Neural progenitor cell (in vitro differentiated cells): ENCODE results near the gene SMYD3. TPM values are rescaled to one million over a fixed set of nuclear protein-coding genes. Genes with fewer than 3 reads are reported as not detected.

Source experiments
- DNase-seq: peaks from one replicate; pipeline ENCODE4 v3.0.0-alpha.2; 2016; ENCODE audit warnings: low spot score
- H2AFZ ChIP-seq: fragments of 200-600 bp; sonication (generic); replicated peaks from 2 replicates; pipeline ENCODE4 v1.6.1; 2016; ENCODE audit warnings: antibody characterized with exemption
- H3F3A ChIP-seq: fragments of 200-600 bp; sonication (generic); 2 replicates; pipeline ENCODE4 v1.6.1; 2016; ENCODE audit warnings: antibody characterized with exemption, low read depth
- H3K27ac ChIP-seq: fragments of 200-600 bp; sonication (generic); 2 replicates; pipeline ENCODE4 v1.5.1; 2016; ENCODE audit warnings: mild to moderate bottlenecking
- H3K27me3 ChIP-seq: fragments of 200-600 bp; sonication (generic); 2 replicates; pipeline ENCODE4 v1.6.1; 2016; ENCODE audit warnings: mild to moderate bottlenecking, moderate library complexity
- H3K36me3 ChIP-seq: fragments of 200-600 bp; sonication (generic); 2 replicates; pipeline ENCODE4 v1.5.1; 2016
- H3K4me1 ChIP-seq: fragments of 200-600 bp; sonication (generic); 2 replicates; pipeline ENCODE4 v1.6.1; 2016; ENCODE audit warnings: mixed run types
- H3K4me2 ChIP-seq: fragments of 200-600 bp; sonication (generic); 2 replicates; pipeline ENCODE4 v1.6.1; 2016
- H3K4me3 ChIP-seq: fragments of 200-600 bp; sonication (generic); 2 replicates; pipeline ENCODE4 v1.5.1; 2016
- H3K79me2 ChIP-seq: fragments of 200-600 bp; sonication (generic); 2 replicates; pipeline ENCODE4 v1.6.1; 2016; ENCODE audit warnings: low read depth
- H3K9ac ChIP-seq: fragments of 200-600 bp; sonication (generic); 2 replicates; pipeline ENCODE4 v1.6.1; 2016
- H3K9me3 ChIP-seq: fragments of 200-600 bp; sonication (generic); 2 replicates; pipeline ENCODE4 v1.5.1; 2016; ENCODE audit warnings: low read depth
- H4K20me1 ChIP-seq: fragments of 200-600 bp; sonication (generic); 2 replicates; pipeline ENCODE4 v1.6.1; 2016; ENCODE audit warnings: low read depth
- H3K27ac Mint-ChIP-seq: 3 replicates; pipeline ENCODE4 v1.8.0; 2021; ENCODE audit warnings: mixed read lengths
- H3K27me3 Mint-ChIP-seq: 2 replicates; pipeline ENCODE4 v1.8.0; 2022; ENCODE audit warnings: low read depth, mild to moderate bottlenecking, inconsistent platforms, moderate library complexity, mixed read lengths; ENCODE audit not compliant: insufficient read depth
- H3K36me3 Mint-ChIP-seq: 3 replicates; pipeline ENCODE4 v1.8.0; 2021; ENCODE audit warnings: mixed read lengths
- H3K4me1 Mint-ChIP-seq: 3 replicates; pipeline ENCODE4 v1.8.0; 2021; ENCODE audit warnings: mixed read lengths
- H3K4me3 Mint-ChIP-seq: 3 replicates; pipeline ENCODE4 v1.8.0; 2021; ENCODE audit warnings: mild to moderate bottlenecking, moderate library complexity, mixed read lengths
- H3K9me3 Mint-ChIP-seq: 3 replicates; pipeline ENCODE4 v1.8.0; 2020; ENCODE audit warnings: mixed read lengths
- CTCF ChIP-seq: fragments of 200-600 bp; sonication (generic); IDR thresholded peaks from 2 replicates; pipeline ENCODE4 v1.5.1; 2017; ENCODE audit warnings: antibody characterized with exemption, mild to moderate bottlenecking
- EZH2 ChIP-seq: fragments of 200-600 bp; sonication (generic); IDR thresholded peaks from 2 replicates; pipeline ENCODE4 v1.6.1; 2017; ENCODE audit warnings: antibody characterized with exemption, mild to moderate bottlenecking, moderate library complexity
- EZH2phosphoT487 ChIP-seq: fragments of 200-600 bp; sonication (generic); IDR thresholded peaks from 2 replicates; pipeline ENCODE4 v1.6.1; 2017; ENCODE audit warnings: antibody characterized with exemption
- total RNA-seq: library from RNA; depleted of rRNA; stranded (reverse); fragments of >200 nt; gene quantifications from 2 replicates; pipeline ENCODE4 v1.2.3, GENCODE V29; 2015; ENCODE audit warnings: low replicate concordance

SMYD3 gene
- total RNA-seq, 1 donor from 2014 or later = 43.2 TPM

- H3K27ac Mint-ChIP-seq = no peak overlapping the region
- Histone ChIP-seq H3K4me1 (no peaks in the 10 kb centered on the region), H4K20me1 (no peaks in the 10 kb centered on the region), H2AFZ (no peak overlapping the region), H3K4me3 (no peak overlapping the region), H3K9ac (no peak overlapping the region), H3K36me3 (no peaks in the 10 kb centered on the region), H3K79me2 (no peaks in the 10 kb centered on the region), H3K9me3 (no peaks in the 10 kb centered on the region), H3K27me3 (no peaks in the 10 kb centered on the region), H3K27ac (no peak overlapping the region), H3F3A (no peaks in the 10 kb centered on the region), H3K4me2 (no peak overlapping the region)
- H3K9me3 Mint-ChIP-seq = peaks cover 28% of the 10 kb centered on the region
- peaks cover 9% of the 10 kb centered on the region for H3K36me3 Mint-ChIP-seq
- no peak overlapping the region for H3K4me3 Mint-ChIP-seq
- no peaks in the 10 kb centered on the region for H3K4me1 Mint-ChIP-seq
- peaks cover 2% of the 10 kb centered on the region for H3K27me3 Mint-ChIP-seq
- TF ChIP-seq CTCF = peak; percentile 71
- TF ChIP-seq EZH2phosphoT487 = no peak
- TF ChIP-seq EZH2 = no peak
- DNase-seq = peak; percentile 61
These were observed 618.3 kb downstream of the SMYD3 start for GRCh38 chr1:245888809-245889208.

GRCh38 chr1:245887829-245888228 lies 619.2 kb downstream of the SMYD3 start:
- Mint-ChIP-seq H3K27me3 (no peaks in the 10 kb centered on the region), H3K27ac (no peak overlapping the region), H3K9me3 (peaks cover 23% of the 10 kb centered on the region), H3K4me1 (no peaks in the 10 kb centered on the region), H3K36me3 (peaks cover 5% of the 10 kb centered on the region), H3K4me3 (no peak overlapping the region)
- Histone ChIP-seq H3K27ac (no peak overlapping the region), H3K9me3 (no peaks in the 10 kb centered on the region), H3K4me1 (no peaks in the 10 kb centered on the region), H3F3A (no peaks in the 10 kb centered on the region), H3K4me2 (no peak overlapping the region), H3K27me3 (no peaks in the 10 kb centered on the region), H3K36me3 (no peaks in the 10 kb centered on the region), H3K9ac (no peak overlapping the region), H2AFZ (no peak overlapping the region), H3K4me3 (no peak overlapping the region), H3K79me2 (no peaks in the 10 kb centered on the region), H4K20me1 (no peaks in the 10 kb centered on the region)
- TF ChIP-seq EZH2phosphoT487 (no peak), EZH2 (no peak), CTCF (no peak)
- no peak for DNase-seq

- no peaks in the 10 kb centered on the region for H3K27me3 ChIP-seq
- H3K27ac Mint-ChIP-seq = no peak overlapping the region
- TF ChIP-seq EZH2 (no peak), CTCF (no peak), EZH2phosphoT487 (no peak)
- H3K36me3 Mint-ChIP-seq = peaks cover 5% of the 10 kb centered on the region
- no peak overlapping the region for H3K9ac ChIP-seq
- no peak overlapping the region for H3K4me3 Mint-ChIP-seq
- H3F3A ChIP-seq = no peaks in the 10 kb centered on the region
- no peaks in the 10 kb centered on the region for H3K9me3 ChIP-seq
- no peaks in the 10 kb centered on the region for H3K79me2 ChIP-seq
- no peak overlapping the region for H2AFZ ChIP-seq
- H3K4me2 ChIP-seq = no peak overlapping the region
- no peaks in the 10 kb centered on the region for H4K20me1 ChIP-seq
- no peaks in the 10 kb centered on the region for H3K4me1 ChIP-seq
- H3K4me1 Mint-ChIP-seq = no peaks in the 10 kb centered on the region
- H3K36me3 ChIP-seq = no peaks in the 10 kb centered on the region
- H3K4me3 ChIP-seq = no peak overlapping the region
- H3K27ac ChIP-seq = no peak overlapping the region
- no peak for DNase-seq
- no peaks in the 10 kb centered on the region for H3K27me3 Mint-ChIP-seq
- H3K9me3 Mint-ChIP-seq = peaks cover 5% of the 10 kb centered on the region
These were observed 625.2 kb downstream of the SMYD3 start for GRCh38 chr1:245881767-245882391.
